Natural killer cell (primary cell): ENCODE data around the gene VPS37D. TPM values are rescaled to one million over a fixed set of nuclear protein-coding genes. Genes with fewer than 3 reads are reported as not detected.
A peak's percentile ranks its signal among the peaks of the same experiment; 100 is the strongest.

Experiments
- ATAC-seq, 3 donors: fragments of 150-1000 bp in 2 of 3; fragments of 200-7000 bp in 1 of 3; cut with Tn5 transposase; 1 replicate in 1 of 3; 2 replicates in 2 of 3; pipeline ENCODE4 v1.10.0; 2021; ENCODE audit warnings: mild to moderate bottlenecking in 2 of 3, moderate library complexity in 2 of 3
- DNase-seq, 2 donors: peaks; one replicate each; pipeline versions ENCODE4 v3.0.0 to v3.0.0-alpha.2; 2013 to 2021; ENCODE audit warnings: mixed read lengths in 1 of 2
- H3K27ac ChIP-seq: one replicate; pipeline ENCODE4 v1.5.1; 2013; ENCODE audit warnings: mild to moderate bottlenecking, low read length
- H3K27me3 ChIP-seq: one replicate; pipeline ENCODE4 v1.6.1; 2013; ENCODE audit warnings: low read length; ENCODE audit not compliant: control insufficient read depth, insufficient read depth
- H3K36me3 ChIP-seq: one replicate; pipeline ENCODE4 v1.6.1; 2013; ENCODE audit warnings: low read length; ENCODE audit not compliant: control insufficient read depth, insufficient read depth
- H3K4me1 ChIP-seq: one replicate; pipeline ENCODE4 v1.6.1; 2013; ENCODE audit warnings: low read length; ENCODE audit not compliant: control insufficient read depth, insufficient read depth
- H3K4me3 ChIP-seq: one replicate; pipeline ENCODE4 v1.5.1; 2013; ENCODE audit warnings: low read length
- H3K9me3 ChIP-seq: one replicate; pipeline ENCODE4 v1.6.1; 2013; ENCODE audit warnings: low read length; ENCODE audit not compliant: control insufficient read depth, insufficient read depth
- H3K27ac Mint-ChIP-seq, 2 donors: one replicate each; pipeline ENCODE4 v1.8.0; 2022; ENCODE audit warnings: mild to moderate bottlenecking in 2 of 2, mixed read lengths in 2 of 2, moderate library complexity in 1 of 2
- H3K27me3 Mint-ChIP-seq, 2 donors: one replicate each; pipeline ENCODE4 v1.8.0; 2022; ENCODE audit warnings: low read depth in 2 of 2, mixed read lengths in 2 of 2
- H3K36me3 Mint-ChIP-seq: one replicate; pipeline ENCODE4 v1.8.0; 2022; ENCODE audit warnings: mixed read lengths
- H3K4me1 Mint-ChIP-seq, 2 donors: one replicate each; pipeline ENCODE4 v1.8.0; 2022; ENCODE audit warnings: mixed read lengths in 2 of 2
- H3K4me3 Mint-ChIP-seq: one replicate; pipeline ENCODE4 v1.8.0; 2022; ENCODE audit warnings: mild to moderate bottlenecking, moderate library complexity, mixed read lengths
- H3K9me3 Mint-ChIP-seq, 2 donors: one replicate each; pipeline ENCODE4 v1.8.0; 2022; ENCODE audit warnings: mixed read lengths in 2 of 2
- WGBS: methylation state at CpG from one replicate; pipeline ENCODE4 v1.1.7; 2013; ENCODE audit warnings: missing lambda C conversion rate; ENCODE audit not compliant: insufficient coverage; 5-methylcytosine and 5-hydroxymethylcytosine counted together
- intact Hi-C: fragments of 100-400 bp; cut with micrococcal nuclease; formaldehyde crosslinking; loops from one replicate; pipeline ENCODE4 v1.14.2; 2022
- total RNA-seq, 4 donors: library from RNA; stranded (reverse); fragments of 120-200 nt in 1 of 4; gene quantifications; one replicate each; pipeline versions ENCODE4 v1.2.3 to v1.2.4, GENCODE V29; 2013 to 2022
- TF ChIP-seq, protein P1 (sequence below): fragments of 200-600 bp; IDR thresholded peaks from one replicate; pipeline ENCODE4 v1.8.0; 2022; ENCODE audit warnings: antibody characterized with exemption

Gene VPS37D
- total RNA-seq, 3 donors from 2014 or later (not counting 1 experiment from before 2014, with no cell fraction given), result 0.40 to 0.83 (median 0.48) TPM

DNA sequence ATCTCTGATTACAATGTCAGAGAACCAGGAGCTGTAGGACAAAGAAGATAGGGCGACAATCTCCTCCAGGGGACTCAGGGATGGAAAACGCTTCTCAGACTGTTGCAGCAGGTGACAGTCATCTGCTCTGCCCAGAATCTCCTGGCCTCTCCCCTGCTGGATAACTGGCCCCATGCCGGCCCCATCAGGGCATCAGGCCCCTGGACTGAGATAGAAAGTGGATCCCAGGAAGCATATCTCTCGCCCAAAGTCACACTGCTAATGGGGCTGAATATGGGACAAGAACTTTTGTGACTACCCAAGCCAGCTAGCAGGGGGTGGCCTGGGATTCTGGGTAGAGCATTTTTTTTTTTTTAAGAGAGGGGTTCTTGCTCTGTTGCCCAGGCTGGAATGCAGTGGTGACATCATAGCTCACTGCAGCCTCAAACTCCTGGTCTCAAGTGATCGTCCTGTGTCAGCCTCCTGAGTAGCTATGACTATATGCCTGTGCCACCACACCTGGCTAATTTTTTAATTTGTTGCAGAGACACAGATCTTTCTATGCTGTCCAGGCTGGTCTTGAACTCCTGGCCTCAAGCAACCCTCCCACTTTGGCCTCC lies 22.8 kb upstream of the VPS37D start:
- Histone ChIP-seq H3K27ac (no peak overlapping the region), H3K9me3 (no peaks in the 10 kb centered on the region), H3K4me1 (peaks cover 5% of the 10 kb centered on the region), H3K4me3 (no peak overlapping the region), H3K27me3 (peaks cover 18% of the 10 kb centered on the region), H3K36me3 (no peaks in the 10 kb centered on the region)
- Mint-ChIP-seq H3K9me3 (no peaks in the 10 kb centered on the region), H3K27ac (no peak overlapping the region), H3K27me3 (peaks cover 29 to 34% of the 10 kb centered on the region in 2 donors), H3K36me3 (no peaks in the 10 kb centered on the region), H3K4me3 (no peak overlapping the region), H3K4me1 (peaks cover 0 to 16% of the 10 kb centered on the region in 2 donors)
- WGBS, result 73% methylated on average over 5 of the region's 5 CpGs
- intact Hi-C loops, result no loop called here
- TF ChIP-seq, protein P1, sequence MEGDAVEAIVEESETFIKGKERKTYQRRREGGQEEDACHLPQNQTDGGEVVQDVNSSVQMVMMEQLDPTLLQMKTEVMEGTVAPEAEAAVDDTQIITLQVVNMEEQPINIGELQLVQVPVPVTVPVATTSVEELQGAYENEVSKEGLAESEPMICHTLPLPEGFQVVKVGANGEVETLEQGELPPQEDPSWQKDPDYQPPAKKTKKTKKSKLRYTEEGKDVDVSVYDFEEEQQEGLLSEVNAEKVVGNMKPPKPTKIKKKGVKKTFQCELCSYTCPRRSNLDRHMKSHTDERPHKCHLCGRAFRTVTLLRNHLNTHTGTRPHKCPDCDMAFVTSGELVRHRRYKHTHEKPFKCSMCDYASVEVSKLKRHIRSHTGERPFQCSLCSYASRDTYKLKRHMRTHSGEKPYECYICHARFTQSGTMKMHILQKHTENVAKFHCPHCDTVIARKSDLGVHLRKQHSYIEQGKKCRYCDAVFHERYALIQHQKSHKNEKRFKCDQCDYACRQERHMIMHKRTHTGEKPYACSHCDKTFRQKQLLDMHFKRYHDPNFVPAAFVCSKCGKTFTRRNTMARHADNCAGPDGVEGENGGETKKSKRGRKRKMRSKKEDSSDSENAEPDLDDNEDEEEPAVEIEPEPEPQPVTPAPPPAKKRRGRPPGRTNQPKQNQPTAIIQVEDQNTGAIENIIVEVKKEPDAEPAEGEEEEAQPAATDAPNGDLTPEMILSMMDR, result no peak
- DNase-seq (no peak), ATAC-seq (no peak)

DNA sequence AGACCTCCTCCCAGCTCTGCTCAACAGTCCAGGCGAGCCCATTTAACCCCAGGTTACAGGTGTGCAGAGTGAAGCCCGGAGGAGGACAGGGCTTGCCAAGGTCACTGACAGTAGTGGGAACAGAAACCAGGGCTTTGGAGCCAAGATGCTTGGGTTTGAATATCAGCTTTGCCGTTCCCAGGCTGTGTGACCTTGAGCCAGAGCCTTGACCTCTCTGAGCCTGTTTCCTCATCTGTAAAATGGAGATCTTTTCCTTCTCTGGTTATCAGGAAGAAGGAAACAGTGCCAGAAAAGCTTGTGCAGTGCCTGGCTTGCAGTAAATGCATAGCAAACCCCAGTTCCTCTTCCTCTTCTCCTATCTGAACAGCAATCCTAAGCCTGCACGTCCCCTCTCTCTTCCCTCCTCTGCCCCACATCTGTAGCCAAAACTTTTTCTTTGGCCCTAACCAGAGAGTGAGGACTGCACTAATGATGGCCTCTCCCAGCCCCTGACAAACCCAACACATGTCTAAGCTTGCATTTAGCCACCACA lies 21.9 kb upstream of the VPS37D start:
- Histone ChIP-seq H3K27ac (no peak overlapping the region), H3K4me1 (peaks cover 5% of the 10 kb centered on the region), H3K4me3 (no peak overlapping the region), H3K9me3 (no peaks in the 10 kb centered on the region), H3K36me3 (no peaks in the 10 kb centered on the region), H3K27me3 (peaks cover 24% of the 10 kb centered on the region)
- Mint-ChIP-seq H3K4me1 (peaks cover 0 to 16% of the 10 kb centered on the region in 2 donors), H3K27ac (no peak overlapping the region), H3K4me3 (no peak overlapping the region), H3K27me3 (peaks cover 34 to 39% of the 10 kb centered on the region in 2 donors), H3K9me3 (no peaks in the 10 kb centered on the region), H3K36me3 (no peaks in the 10 kb centered on the region)
- TF ChIP-seq, protein P1, result no peak
- ATAC-seq (no peak), DNase-seq (no peak)
- 33% methylated on average over 4 of the region's 4 CpGs for WGBS
- intact Hi-C loops, result no loop called here

DNA sequence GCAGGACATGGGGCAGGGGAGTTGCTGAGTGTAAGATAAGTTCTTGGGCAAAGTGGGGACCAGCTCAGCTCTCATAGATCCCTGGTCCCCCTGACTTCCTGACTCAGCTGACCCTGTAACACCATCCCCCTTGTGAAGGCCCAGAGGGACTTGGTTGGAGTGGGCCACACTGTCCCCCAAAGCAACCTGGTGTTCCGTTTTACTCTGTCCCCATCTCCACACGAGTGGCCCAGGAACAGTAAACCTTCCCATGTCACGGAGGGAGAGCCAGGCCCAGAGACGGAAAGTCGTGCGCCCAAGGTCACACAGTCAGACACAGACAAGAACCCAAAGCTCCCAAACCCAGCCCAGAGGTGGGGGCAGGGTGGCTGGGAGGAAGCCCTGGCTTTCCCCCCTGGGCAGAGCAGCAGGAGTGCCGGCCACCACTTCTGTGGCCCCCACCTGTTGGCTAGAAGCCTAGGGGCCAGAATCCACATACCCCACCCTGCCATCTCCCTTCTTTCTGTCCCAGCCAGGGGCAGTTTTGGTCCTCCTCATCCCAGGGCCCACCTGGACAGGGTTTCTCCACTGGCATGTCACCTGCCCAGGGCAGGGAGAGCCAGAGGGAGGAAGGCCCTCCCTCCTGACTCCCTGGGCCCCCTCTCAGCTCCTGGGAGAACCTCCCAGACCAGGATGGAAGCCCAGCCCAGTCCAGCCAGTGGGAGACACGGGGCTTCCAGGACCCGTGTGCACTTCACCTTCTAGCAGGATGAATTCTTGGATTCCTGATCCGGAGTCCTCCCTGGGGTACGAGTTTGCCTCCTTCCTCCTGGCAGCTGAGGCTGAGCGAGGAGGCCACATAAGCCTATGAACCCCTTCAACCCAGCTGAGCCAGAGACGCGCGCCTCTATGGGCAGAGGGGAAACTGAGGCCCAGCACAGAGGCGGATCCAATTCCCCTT lies 20.6 kb upstream of the VPS37D start:
- intact Hi-C loops, result no loop called here
- Mint-ChIP-seq H3K27me3 (peaks cover 41 to 44% of the 10 kb centered on the region in 2 donors), H3K27ac (no peak overlapping the region), H3K4me3 (no peak overlapping the region), H3K9me3 (no peaks in the 10 kb centered on the region), H3K36me3 (no peaks in the 10 kb centered on the region), H3K4me1 (peaks cover 0 to 16% of the 10 kb centered on the region in 2 donors)
- 41% methylated on average over 13 of the region's 16 CpGs for WGBS
- TF ChIP-seq, protein P1, result no peak
- H3K36me3 ChIP-seq, result no peaks in the 10 kb centered on the region
- no peak for DNase-seq
- H3K27ac ChIP-seq, result no peak overlapping the region
- no peaks in the 10 kb centered on the region for H3K9me3 ChIP-seq
- H3K4me1 ChIP-seq, result peaks cover 5% of the 10 kb centered on the region
- peaks cover 24% of the 10 kb centered on the region for H3K27me3 ChIP-seq
- peak in 1 of 3 donors; percentile 8 for ATAC-seq
- no peak overlapping the region for H3K4me3 ChIP-seq
